T1000 (cell line): ENCODE results near the gene MAML2.

Experiments used
- DNase-seq: peaks from one replicate; lab custom pipeline; 2025; ENCODE audit warnings: mixed read lengths; lab: John Stamatoyannopoulos, UW

MAML2 gene

GRCh38 chr11:96036863-96037262, 306.1 kb downstream of the MAML2 start:
- DNase-seq, result no peak

GRCh38 chr11:96035740-96036078, 307.3 kb downstream of the MAML2 start:
- no peak for DNase-seq

- no peak for DNase-seq
Measured at GRCh38 chr11:96035031-96035739, 307.8 kb downstream of the MAML2 start.

GRCh38 chr11:96033599-96033998, 309.4 kb downstream of the MAML2 start:
- DNase-seq, result no peak

- no peak for DNase-seq
Measured at GRCh38 chr11:96033095-96033494, 309.9 kb downstream of the MAML2 start.

GRCh38 chr11:96028746-96029145, 314.2 kb downstream of the MAML2 start:
- DNase-seq, result no peak

GRCh38 chr11:96027021-96027420, 316.0 kb downstream of the MAML2 start:
- no peak for DNase-seq

GRCh38 chr11:96026310-96026709, 316.7 kb downstream of the MAML2 start:
- no peak for DNase-seq

GRCh38 chr11:96024666-96025065, 318.3 kb downstream of the MAML2 start:
- no peak for DNase-seq

GRCh38 chr11:96023275-96023674, 319.7 kb downstream of the MAML2 start:
- no peak for DNase-seq

GRCh38 chr11:96021901-96022650, 320.9 kb downstream of the MAML2 start:
- DNase-seq, result no peak

GRCh38 chr11:96019810-96020747, 322.9 kb downstream of the MAML2 start:
- no peak for DNase-seq

- no peak for DNase-seq
Measured at GRCh38 chr11:96019281-96019680, 323.7 kb downstream of the MAML2 start.

- no peak for DNase-seq
Measured at GRCh38 chr11:96017856-96018255, 325.1 kb downstream of the MAML2 start.

GRCh38 chr11:96016978-96017502, 326.0 kb downstream of the MAML2 start:
- DNase-seq, result no peak

GRCh38 chr11:96015906-96016565, 327.0 kb downstream of the MAML2 start:
- no peak for DNase-seq

- no peak for DNase-seq
Measured at GRCh38 chr11:96014217-96014616, 328.8 kb downstream of the MAML2 start.

- DNase-seq, result no peak
Measured at GRCh38 chr11:96013461-96014213, 329.4 kb downstream of the MAML2 start.

GRCh38 chr11:96012086-96012824, 330.7 kb downstream of the MAML2 start:
- DNase-seq, result no peak

GRCh38 chr11:96010683-96011082, 332.3 kb downstream of the MAML2 start:
- no peak for DNase-seq
